GM12878 (cell line): ENCODE results near the gene HABP2.

Experiments used
- BRCA1 ChIP-seq: IDR thresholded peaks from 2 replicates; pipeline ENCODE4 v1.6.1; 2011; ENCODE audit warnings: low read depth, low read length, improper control_type of control experiment
- EED ChIP-seq: sonication (generic); IDR thresholded peaks from 2 replicates; pipeline ENCODE4 v1.6.1; 2016; ENCODE audit warnings: antibody characterized with exemption, low read depth
- SREBF1 ChIP-seq: IDR thresholded peaks from 2 replicates; pipeline ENCODE4 v1.6.1; 2012; ENCODE audit warnings: mild to moderate bottlenecking, low read length

DNA sequence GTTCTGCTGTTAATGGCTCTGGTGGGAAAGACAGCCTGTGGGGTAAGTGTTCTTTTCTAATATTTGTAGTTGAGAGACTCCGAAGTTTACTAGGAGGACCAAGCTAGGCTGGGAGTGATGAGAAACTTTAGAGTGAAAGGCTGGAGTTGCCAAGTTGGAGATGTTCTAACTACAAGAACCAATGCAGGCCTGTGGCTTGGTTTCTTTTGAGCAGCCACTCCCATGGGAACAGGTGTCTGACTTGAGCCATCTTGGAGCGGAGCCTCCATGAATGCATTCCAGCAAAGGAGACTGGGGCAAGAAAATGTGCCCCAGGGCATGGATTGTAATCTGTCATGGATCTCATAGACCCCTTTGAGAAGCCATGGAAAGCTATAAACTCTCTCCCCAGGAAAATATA, 296 bp downstream of the HABP2 start:
- TF ChIP-seq SREBF1 (no peak), EED (no peak), BRCA1 (no peak)
